ENCODE measurements around the gene EPHB2.

EPHB2 gene

DNA sequence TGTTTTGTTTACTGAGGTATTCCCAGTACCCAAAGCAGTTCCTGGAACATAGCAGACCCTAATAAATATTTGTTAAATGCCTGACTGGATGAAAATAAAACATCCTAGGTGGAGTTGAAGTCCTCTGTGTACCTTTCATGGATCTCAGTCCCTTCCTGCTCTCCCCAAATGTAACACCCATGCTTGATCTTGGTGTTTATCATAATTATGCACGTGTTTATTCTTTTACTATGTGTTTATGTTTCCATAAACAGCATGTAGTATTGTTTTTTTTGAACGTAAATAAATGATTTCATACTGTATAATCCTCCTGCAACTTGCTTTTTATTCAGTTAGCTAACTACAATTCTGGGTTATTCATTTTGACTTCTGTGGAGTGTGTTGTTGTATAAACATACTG is 257.2 kb downstream of the EPHB2 start:
- no peak for DNase-seq

DNA sequence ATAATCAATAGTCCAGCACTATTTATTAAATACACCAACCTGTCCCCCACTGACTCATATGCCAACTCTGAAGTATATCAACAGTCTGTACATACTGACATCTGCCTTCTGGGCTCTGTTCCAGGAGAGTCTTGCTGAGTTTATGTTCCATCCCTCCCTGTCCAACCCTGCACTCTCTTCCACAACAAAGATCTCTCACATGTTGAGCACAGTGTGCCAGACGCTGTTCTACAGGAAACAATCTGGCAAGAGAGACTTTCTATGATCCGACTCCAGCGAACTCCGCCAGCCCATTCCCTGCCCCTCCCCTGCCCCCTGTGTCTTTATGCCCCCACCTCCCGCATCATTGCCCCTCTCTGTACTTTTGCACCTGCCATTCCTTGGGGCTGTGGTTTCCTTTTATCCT is 258.7 kb downstream of the EPHB2 start:
- DNase-seq = no peak
- peaks cover 14% of the 10 kb centered on the region for H3K9me3 ChIP-seq (ENCODE audit: severe bottlenecking)
- no peak overlapping the region for H3K4me3 ChIP-seq (ENCODE audit: low read depth, low read length)
- TF ChIP-seq, protein P1, sequence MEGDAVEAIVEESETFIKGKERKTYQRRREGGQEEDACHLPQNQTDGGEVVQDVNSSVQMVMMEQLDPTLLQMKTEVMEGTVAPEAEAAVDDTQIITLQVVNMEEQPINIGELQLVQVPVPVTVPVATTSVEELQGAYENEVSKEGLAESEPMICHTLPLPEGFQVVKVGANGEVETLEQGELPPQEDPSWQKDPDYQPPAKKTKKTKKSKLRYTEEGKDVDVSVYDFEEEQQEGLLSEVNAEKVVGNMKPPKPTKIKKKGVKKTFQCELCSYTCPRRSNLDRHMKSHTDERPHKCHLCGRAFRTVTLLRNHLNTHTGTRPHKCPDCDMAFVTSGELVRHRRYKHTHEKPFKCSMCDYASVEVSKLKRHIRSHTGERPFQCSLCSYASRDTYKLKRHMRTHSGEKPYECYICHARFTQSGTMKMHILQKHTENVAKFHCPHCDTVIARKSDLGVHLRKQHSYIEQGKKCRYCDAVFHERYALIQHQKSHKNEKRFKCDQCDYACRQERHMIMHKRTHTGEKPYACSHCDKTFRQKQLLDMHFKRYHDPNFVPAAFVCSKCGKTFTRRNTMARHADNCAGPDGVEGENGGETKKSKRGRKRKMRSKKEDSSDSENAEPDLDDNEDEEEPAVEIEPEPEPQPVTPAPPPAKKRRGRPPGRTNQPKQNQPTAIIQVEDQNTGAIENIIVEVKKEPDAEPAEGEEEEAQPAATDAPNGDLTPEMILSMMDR (IDR thresholded peaks at IDR 0.05; ENCODE audit: low read depth, low read length) = no peak
- no peak overlapping the region for H3K27ac ChIP-seq
- H3K27me3 ChIP-seq (ENCODE audit: insufficient read depth, low read depth, severe bottlenecking) = no peaks in the 10 kb centered on the region
- no peaks in the 10 kb centered on the region for H3K36me3 ChIP-seq

More for the DNA sequence above, 257.2 kb downstream of the EPHB2 start:
- TF ChIP-seq, protein P1 (IDR thresholded peaks at IDR 0.05; ENCODE audit: low read depth, low read length) = no peak
- Histone ChIP-seq H3K4me3 (ENCODE audit: low read depth, low read length) (no peak overlapping the region), H3K36me3 (no peaks in the 10 kb centered on the region), H3K9me3 (ENCODE audit: severe bottlenecking) (peaks cover 14% of the 10 kb centered on the region), H3K27me3 (ENCODE audit: insufficient read depth, low read depth, severe bottlenecking) (no peaks in the 10 kb centered on the region), H3K27ac (no peak overlapping the region)

GRCh38 chr1:22970096-22970495 is 259.5 kb downstream of the EPHB2 start:
- TF ChIP-seq, protein P1 (IDR thresholded peaks at IDR 0.05; ENCODE audit: low read depth, low read length) = no peak
- Histone ChIP-seq H3K36me3 (no peaks in the 10 kb centered on the region), H3K4me3 (ENCODE audit: low read depth, low read length) (no peak overlapping the region), H3K27ac (peak overlapping the region; percentile 95), H3K9me3 (ENCODE audit: severe bottlenecking) (peaks cover 14% of the 10 kb centered on the region), H3K27me3 (ENCODE audit: insufficient read depth, low read depth, severe bottlenecking) (no peaks in the 10 kb centered on the region)
- DNase-seq = no peak
